Activated B cell treated with CpG ODN at 0.5 μM for 24 hours (primary cell): Measurements from ENCODE around the gene CILP. TPM values are rescaled to one million over a fixed set of nuclear protein-coding genes. Genes with fewer than 3 reads are reported as not detected.
"Not testable (repeated sequence)": the region's sequence is repeated elsewhere in the genome, so short reads cannot be mapped to it uniquely, and the experiment has no call there.

Source experiments
- ATAC-seq: fragments of 200-7000 bp; cut with Tn5 transposase; one replicate; pipeline ENCODE4 v1.10.0; 2021; ENCODE audit warnings: low read depth, mild to moderate bottlenecking, moderate library complexity
- CTCF ChIA-PET: fragments of 350-600 bp; sonication (Branson Sonifier 250); formaldehyde crosslinking; loops from one replicate; lab custom pipeline; 2021; ENCODE audit warnings: antibody characterized with exemption; lab: Charles Lee
- POLR2A ChIA-PET: fragments of 350-600 bp; sonication (Branson Sonifier 250); formaldehyde crosslinking; loops from one replicate; lab custom pipeline; 2021; ENCODE audit warnings: antibody characterized with exemption; lab: Charles Lee
- DNase-seq: peaks from one replicate; pipeline ENCODE4 v3.0.0; 2022
- H3K27ac Mint-ChIP-seq: one replicate; pipeline ENCODE4 v1.8.0; 2020; ENCODE audit warnings: mixed read lengths
- H3K27me3 Mint-ChIP-seq: one replicate; pipeline ENCODE4 v1.8.0; 2021; ENCODE audit warnings: mixed read lengths
- H3K36me3 Mint-ChIP-seq: one replicate; pipeline ENCODE4 v1.8.0; 2021; ENCODE audit warnings: low read depth, mixed read lengths
- H3K4me1 Mint-ChIP-seq: one replicate; pipeline ENCODE4 v1.8.0; 2021; ENCODE audit warnings: mixed read lengths
- H3K4me3 Mint-ChIP-seq: one replicate; pipeline ENCODE4 v1.8.0; 2020; ENCODE audit warnings: mild to moderate bottlenecking, mixed read lengths
- H3K9me3 Mint-ChIP-seq: one replicate; pipeline ENCODE4 v1.8.0; 2020; ENCODE audit warnings: mixed read lengths
- intact Hi-C: fragments of 100-400 bp; cut with micrococcal nuclease; formaldehyde crosslinking; loops from one replicate; pipeline ENCODE4 v1.15.1; 2024
- total RNA-seq: library from RNA; stranded (reverse); gene quantifications from 2 replicates; pipeline ENCODE4 v1.2.3, GENCODE V29; 2022
- TF ChIP-seq, protein P1 (sequence below): fragments of 200-600 bp; IDR thresholded peaks from one replicate; pipeline ENCODE4 v1.8.0; 2022; ENCODE audit warnings: antibody characterized with exemption, mild to moderate bottlenecking

CILP gene
- total RNA-seq, 1 donor from 2014 or later, result 0.18 TPM

DNA sequence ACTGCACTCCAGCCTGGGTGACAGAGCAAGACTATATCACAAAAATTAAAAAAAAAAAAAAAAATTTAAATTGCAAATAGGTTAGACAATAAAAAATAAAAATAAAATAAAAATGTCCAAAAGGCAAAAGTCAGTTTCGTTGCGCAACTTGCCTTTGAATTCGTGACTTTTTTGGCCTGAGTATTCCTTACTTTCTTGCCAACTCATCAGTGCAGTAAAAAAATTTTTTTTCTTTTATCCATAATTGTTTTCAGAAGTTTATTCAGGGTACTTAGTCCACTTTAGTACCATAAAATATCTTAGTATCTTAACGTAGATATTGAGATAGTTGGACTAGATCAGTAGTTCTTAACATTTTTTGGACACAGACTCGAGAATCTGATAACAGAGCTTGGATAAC, 22.4 kb upstream of the CILP start:
- no peaks in the 10 kb centered on the region for H3K27me3 Mint-ChIP-seq
- ChIA-PET POLR2A (no interaction called here), CTCF (no interaction called here)
- no peak overlapping the region for H3K27ac Mint-ChIP-seq
- no peaks in the 10 kb centered on the region for H3K9me3 Mint-ChIP-seq
- no peaks in the 10 kb centered on the region for H3K4me1 Mint-ChIP-seq
- TF ChIP-seq, protein P1, sequence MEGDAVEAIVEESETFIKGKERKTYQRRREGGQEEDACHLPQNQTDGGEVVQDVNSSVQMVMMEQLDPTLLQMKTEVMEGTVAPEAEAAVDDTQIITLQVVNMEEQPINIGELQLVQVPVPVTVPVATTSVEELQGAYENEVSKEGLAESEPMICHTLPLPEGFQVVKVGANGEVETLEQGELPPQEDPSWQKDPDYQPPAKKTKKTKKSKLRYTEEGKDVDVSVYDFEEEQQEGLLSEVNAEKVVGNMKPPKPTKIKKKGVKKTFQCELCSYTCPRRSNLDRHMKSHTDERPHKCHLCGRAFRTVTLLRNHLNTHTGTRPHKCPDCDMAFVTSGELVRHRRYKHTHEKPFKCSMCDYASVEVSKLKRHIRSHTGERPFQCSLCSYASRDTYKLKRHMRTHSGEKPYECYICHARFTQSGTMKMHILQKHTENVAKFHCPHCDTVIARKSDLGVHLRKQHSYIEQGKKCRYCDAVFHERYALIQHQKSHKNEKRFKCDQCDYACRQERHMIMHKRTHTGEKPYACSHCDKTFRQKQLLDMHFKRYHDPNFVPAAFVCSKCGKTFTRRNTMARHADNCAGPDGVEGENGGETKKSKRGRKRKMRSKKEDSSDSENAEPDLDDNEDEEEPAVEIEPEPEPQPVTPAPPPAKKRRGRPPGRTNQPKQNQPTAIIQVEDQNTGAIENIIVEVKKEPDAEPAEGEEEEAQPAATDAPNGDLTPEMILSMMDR, result no peak
- no peaks in the 10 kb centered on the region for H3K36me3 Mint-ChIP-seq
- intact Hi-C loops, result loop anchor here (1.0 kb wide), 1 partner anchor 26 kb away; no protein-coding TSS in a partner anchor
- ATAC-seq (no peak), DNase-seq (no peak)
- H3K4me3 Mint-ChIP-seq, result no peak overlapping the region

DNA sequence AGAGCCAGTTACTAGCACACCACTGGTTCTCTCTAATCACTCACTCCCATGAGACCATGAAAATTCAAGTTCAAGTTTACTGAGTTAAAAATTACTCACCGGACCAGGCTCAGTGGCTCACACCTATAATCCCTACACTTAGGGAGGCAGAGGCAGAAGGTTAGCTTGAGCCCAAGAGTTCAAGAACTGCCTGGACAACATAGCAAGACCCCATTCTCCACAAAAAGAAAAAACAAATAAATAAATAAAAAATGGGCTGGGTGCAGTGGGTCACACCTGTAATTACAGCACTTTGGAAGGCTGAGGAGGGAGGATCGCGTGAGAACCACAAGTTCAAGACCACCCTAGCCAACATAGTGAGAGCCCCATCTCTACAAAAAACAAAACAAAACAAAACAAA, 21.2 kb upstream of the CILP start:
- CTCF ChIA-PET, result no interaction called here

DNA sequence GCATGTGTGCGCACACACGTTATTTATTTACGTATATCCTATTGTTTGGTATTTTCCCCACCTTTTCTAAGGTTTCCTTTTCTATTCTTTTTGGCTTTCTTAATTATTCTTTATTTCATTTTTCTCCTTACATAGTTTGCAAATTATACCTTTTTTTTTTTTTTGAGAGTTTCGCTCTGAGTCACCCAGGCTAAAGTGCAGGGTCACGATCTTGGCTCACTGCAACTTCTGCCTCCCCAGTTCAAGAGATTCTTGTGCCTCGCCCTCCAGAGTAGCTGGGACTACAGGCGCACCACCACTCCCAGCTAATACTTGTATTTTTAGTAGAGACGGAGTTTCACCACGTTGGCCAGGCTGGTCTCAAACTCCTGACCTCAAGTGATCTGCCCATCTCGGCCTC, 20.0 kb upstream of the CILP start:
- no peak for ATAC-seq
- Mint-ChIP-seq H3K27me3 (no peaks in the 10 kb centered on the region), H3K9me3 (no peaks in the 10 kb centered on the region), H3K27ac (no peak overlapping the region), H3K4me3 (no peak overlapping the region), H3K4me1 (no peaks in the 10 kb centered on the region), H3K36me3 (no peaks in the 10 kb centered on the region)
- TF ChIP-seq, protein P1, result no peak
- POLR2A ChIA-PET, result no interaction called here
- CTCF ChIA-PET, result no interaction called here
- DNase-seq, result no peak
- intact Hi-C loops, result no loop called here

More for the DNA sequence above, 21.2 kb upstream of the CILP start:
- POLR2A ChIA-PET, result no interaction called here
- no peaks in the 10 kb centered on the region for H3K4me1 Mint-ChIP-seq
- no peaks in the 10 kb centered on the region for H3K36me3 Mint-ChIP-seq
- no peak for DNase-seq
- no peak overlapping the region for H3K4me3 Mint-ChIP-seq
- TF ChIP-seq, protein P1, result no peak
- H3K9me3 Mint-ChIP-seq, result no peaks in the 10 kb centered on the region
- no peak overlapping the region for H3K27ac Mint-ChIP-seq
- no peak for ATAC-seq
- H3K27me3 Mint-ChIP-seq, result no peaks in the 10 kb centered on the region
- intact Hi-C loops, result no loop called here

DNA sequence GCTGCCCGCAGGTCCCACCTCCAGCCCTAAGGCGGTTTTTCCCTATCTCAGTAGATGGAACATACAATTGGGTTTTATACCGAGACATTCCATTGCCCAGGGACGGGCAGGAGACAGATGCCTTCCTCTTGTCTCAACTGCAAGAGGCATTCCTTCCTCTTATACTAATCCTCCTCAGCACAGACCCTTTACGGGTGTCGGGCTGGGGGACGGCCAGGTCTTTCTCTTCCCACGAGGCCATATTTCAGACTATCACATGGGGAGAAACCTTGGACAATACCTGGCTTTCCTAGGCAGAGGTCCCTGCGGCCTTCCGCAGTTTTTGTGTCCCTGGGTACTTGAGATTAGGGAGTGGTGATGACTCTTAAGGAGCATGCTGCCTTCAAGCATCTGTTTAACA, 15.6 kb upstream of the CILP start:
- H3K9me3 Mint-ChIP-seq, POLR2A ChIA-PET, DNase-seq, H3K27me3 Mint-ChIP-seq, H3K4me3 Mint-ChIP-seq, intact Hi-C loops, ATAC-seq, H3K36me3 Mint-ChIP-seq, CTCF ChIA-PET, H3K27ac Mint-ChIP-seq, H3K4me1 Mint-ChIP-seq: not testable (repeated sequence)

DNA sequence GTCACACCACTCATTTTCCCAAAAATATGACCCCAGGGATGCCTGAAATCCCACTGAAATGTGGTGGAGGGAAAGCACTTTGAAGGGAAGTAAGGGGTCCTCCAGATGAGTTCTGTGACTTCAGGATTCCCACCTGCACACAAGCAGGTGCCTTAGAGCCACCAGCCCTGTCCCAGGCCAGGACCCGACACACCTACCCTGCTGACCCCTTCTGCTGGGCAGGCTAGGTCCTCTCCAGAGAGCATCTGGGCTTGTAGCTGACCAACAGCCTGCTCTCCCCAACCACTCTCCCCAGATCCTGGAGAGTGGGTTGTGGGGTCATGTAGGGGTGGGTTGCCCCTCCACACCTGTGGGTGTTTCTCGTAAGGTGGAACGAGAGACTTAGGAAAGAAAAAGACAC, 14.9 kb upstream of the CILP start:
- H3K9me3 Mint-ChIP-seq, result no peaks in the 10 kb centered on the region
- no peak overlapping the region for H3K27ac Mint-ChIP-seq
- no peak for DNase-seq
- peaks cover 3% of the 10 kb centered on the region for H3K27me3 Mint-ChIP-seq
- ChIA-PET CTCF (no interaction called here), POLR2A (interaction anchor here (0.6 kb wide), 1 partner anchor 74 kb away, joined by 3 read pairs; no protein-coding TSS in a partner anchor)
- no peaks in the 10 kb centered on the region for H3K4me1 Mint-ChIP-seq
- ATAC-seq, result no peak
- H3K4me3 Mint-ChIP-seq, result no peak overlapping the region
- intact Hi-C loops, result no loop called here
- TF ChIP-seq, protein P1, result no peak
- H3K36me3 Mint-ChIP-seq, result no peaks in the 10 kb centered on the region

DNA sequence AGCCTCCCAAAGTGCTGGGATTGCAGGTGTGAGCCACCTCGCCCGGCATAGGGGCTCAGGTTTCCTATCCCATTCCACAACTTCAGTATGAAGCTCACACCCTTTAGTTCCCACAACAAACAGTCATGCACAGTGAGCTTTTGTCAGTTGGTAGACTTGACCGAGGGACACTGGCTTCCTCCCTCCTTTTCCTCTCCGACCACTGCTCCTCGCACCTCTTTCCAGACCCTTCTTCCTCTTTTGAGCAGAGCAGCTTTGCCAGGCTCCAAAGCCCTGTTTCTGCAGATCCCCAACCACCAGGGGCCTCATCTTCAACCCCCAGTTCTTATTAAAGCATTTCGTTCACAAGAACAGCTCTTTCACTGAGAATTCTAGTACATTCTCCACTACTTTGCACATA, 12.7 kb upstream of the CILP start:
- DNase-seq, result no peak
- intact Hi-C loops, result no loop called here
- Mint-ChIP-seq H3K36me3 (no peaks in the 10 kb centered on the region), H3K4me3 (no peak overlapping the region), H3K27ac (no peak overlapping the region), H3K27me3 (peaks cover 3% of the 10 kb centered on the region), H3K9me3 (no peaks in the 10 kb centered on the region), H3K4me1 (no peaks in the 10 kb centered on the region)
- CTCF ChIA-PET, result no interaction called here
- TF ChIP-seq, protein P1, result no peak
- ATAC-seq, result no peak
- POLR2A ChIA-PET, result no interaction called here
